ENCODE results near the gene ACKR3.

GRCh38 chr2:236599059-236599458 lies 29.4 kb downstream of the ACKR3 start:
- TF ChIP-seq RCOR1 (IDR thresholded peaks at IDR 0.05; ENCODE audit: low read depth, low read length) (no peak), CTCF (IDR thresholded peaks at IDR 0.05) (no peak), KDM1A (IDR thresholded peaks at IDR 0.05; ENCODE audit: low read depth) (no peak), ZC3H11A (IDR thresholded peaks at IDR 0.05) (no peak), MAX (IDR thresholded peaks at IDR 0.05) (no peak), POLR2A (IDR thresholded peaks at IDR 0.05; ENCODE audit: low read length) (no peak), REST (IDR thresholded peaks at IDR 0.05) (no peak), FOSL2 (IDR thresholded peaks at IDR 0.05) (no peak), FOSL2 (CRISPR knock-in tag; IDR thresholded peaks at IDR 0.05) (no peak), ELK1 (IDR thresholded peaks at IDR 0.05; ENCODE audit: low read depth, low read length) (no peak), CBX2 (IDR thresholded peaks at IDR 0.05; ENCODE audit: borderline replicate concordance, low read depth) (no peak), HDAC2 (IDR thresholded peaks at IDR 0.05) (no peak), RAD21 (conservative IDR thresholded peaks at IDR 0.05 in 1 of 2, IDR thresholded peaks at IDR 0.05 in 1 of 2) (no peak)
